Measurements from ENCODE around the gene SNX30.
A peak's percentile ranks its signal among the peaks of the same experiment; 100 is the strongest.

The SNX30 gene

GRCh38 chr9:112751056-112751795 lies 666 bp downstream of the SNX30 start:
- Histone ChIP-seq H2AFZ (ENCODE audit: low read length) (no peak overlapping the region), H3K9me2 (ENCODE audit: low read depth, low read length) (no peaks in the 10 kb centered on the region), H3K4me3 (ENCODE audit: low read depth, low read length, poor library complexity, severe bottlenecking) (peak overlapping the region; percentile 96), H3K9me3 (ENCODE audit: low read length) (no peaks in the 10 kb centered on the region), H3K79me2 (ENCODE audit: insufficient read depth, low read length) (peaks cover 16% of the 10 kb centered on the region; the same call in 1 of the 2 replicates), H3K27ac (ENCODE audit: low read depth, low read length, poor library complexity, severe bottlenecking) (peak overlapping the region; percentile 49), H3F3A (ENCODE audit: insufficient read depth, low read length) (no peaks in the 10 kb centered on the region), H3K36me3 (ENCODE audit: insufficient read depth, low read length) (no peaks in the 10 kb centered on the region), H3K9ac (ENCODE audit: low read length) (peak overlapping the region; percentile 89), H3K4me1 (ENCODE audit: insufficient read depth, low read length, severe bottlenecking) (peaks cover 37% of the 10 kb centered on the region), H3K27me3 (ENCODE audit: insufficient read depth, low read length) (no peaks in the 10 kb centered on the region), H4K20me1 (ENCODE audit: insufficient read depth, low read length) (no peaks in the 10 kb centered on the region), H3K4me2 (ENCODE audit: low read length) (peak overlapping the region; percentile 83)
- TF ChIP-seq EZH2 (IDR thresholded peaks at IDR 0.05; ENCODE audit: borderline replicate concordance, low read length) = no peak

GRCh38 chr9:112752334-112753125 lies 2.0 kb downstream of the SNX30 start:
- H3K9me2 ChIP-seq (ENCODE audit: low read depth, low read length) = no peaks in the 10 kb centered on the region
- H3F3A ChIP-seq (ENCODE audit: insufficient read depth, low read length) = no peaks in the 10 kb centered on the region
- H4K20me1 ChIP-seq (ENCODE audit: insufficient read depth, low read length) = no peaks in the 10 kb centered on the region
- H3K36me3 ChIP-seq (ENCODE audit: insufficient read depth, low read length) = no peaks in the 10 kb centered on the region
- peak overlapping the region; percentile 89; the same call in 1 of the 2 replicates for H3K9ac ChIP-seq (ENCODE audit: low read length)
- no peak overlapping the region for H2AFZ ChIP-seq (ENCODE audit: low read length)
- H3K9me3 ChIP-seq (ENCODE audit: low read length) = no peaks in the 10 kb centered on the region
- no peaks in the 10 kb centered on the region for H3K27me3 ChIP-seq (ENCODE audit: insufficient read depth, low read length)
- peak overlapping the region; percentile 49 for H3K27ac ChIP-seq (ENCODE audit: low read depth, low read length, poor library complexity, severe bottlenecking)
- H3K4me1 ChIP-seq (ENCODE audit: insufficient read depth, low read length, severe bottlenecking) = peaks cover 37% of the 10 kb centered on the region
- TF ChIP-seq CTCF (IDR thresholded peaks at IDR 0.05; ENCODE audit: low read length) (no peak), EZH2 (IDR thresholded peaks at IDR 0.05; ENCODE audit: borderline replicate concordance, low read length) (no peak)
- peak overlapping the region; percentile 83 for H3K4me2 ChIP-seq (ENCODE audit: low read length)
- H3K4me3 ChIP-seq (ENCODE audit: low read depth, low read length, poor library complexity, severe bottlenecking) = peak overlapping the region; percentile 96
- peaks cover 18% of the 10 kb centered on the region for H3K79me2 ChIP-seq (ENCODE audit: insufficient read depth, low read length)

- Histone ChIP-seq H3K27ac (ENCODE audit: low read depth, low read length, poor library complexity, severe bottlenecking) (no peak overlapping the region), H3K9ac (ENCODE audit: low read length) (no peak overlapping the region), H2AFZ (ENCODE audit: low read length) (no peak overlapping the region), H4K20me1 (ENCODE audit: insufficient read depth, low read length) (no peaks in the 10 kb centered on the region), H3K4me1 (ENCODE audit: insufficient read depth, low read length, severe bottlenecking) (peaks cover 34% of the 10 kb centered on the region), H3K9me3 (ENCODE audit: low read length) (no peaks in the 10 kb centered on the region), H3K79me2 (ENCODE audit: insufficient read depth, low read length) (peaks cover 18% of the 10 kb centered on the region), H3K4me3 (ENCODE audit: low read depth, low read length, poor library complexity, severe bottlenecking) (no peak overlapping the region), H3F3A (ENCODE audit: insufficient read depth, low read length) (no peaks in the 10 kb centered on the region), H3K4me2 (ENCODE audit: low read length) (no peak overlapping the region), H3K9me2 (ENCODE audit: low read depth, low read length) (no peaks in the 10 kb centered on the region), H3K27me3 (ENCODE audit: insufficient read depth, low read length) (no peaks in the 10 kb centered on the region), H3K36me3 (ENCODE audit: insufficient read depth, low read length) (no peaks in the 10 kb centered on the region)
- no peak for TF ChIP-seq EZH2 (IDR thresholded peaks at IDR 0.05; ENCODE audit: borderline replicate concordance, low read length)
- no peak for TF ChIP-seq CTCF (IDR thresholded peaks at IDR 0.05; ENCODE audit: low read length)
These were observed 3.2 kb downstream of the SNX30 start for GRCh38 chr9:112753725-112754124.
